GM21529 (cell line): ENCODE results near the gene UNC5B.
"Not testable (repeated sequence)": the region's sequence is repeated elsewhere in the genome, so short reads cannot be mapped to it uniquely, and the experiment has no call there.

Experiments used
- ATAC-seq: cut with Tn5 transposase; IDR thresholded peaks from one replicate; pipeline ENCODE4 v1.9.1; 2021; ENCODE audit not compliant: unreplicated experiment

The UNC5B gene

GRCh38 chr10:71266147-71266917, 54.0 kb downstream of the UNC5B start:
- no peak for ATAC-seq

DNA sequence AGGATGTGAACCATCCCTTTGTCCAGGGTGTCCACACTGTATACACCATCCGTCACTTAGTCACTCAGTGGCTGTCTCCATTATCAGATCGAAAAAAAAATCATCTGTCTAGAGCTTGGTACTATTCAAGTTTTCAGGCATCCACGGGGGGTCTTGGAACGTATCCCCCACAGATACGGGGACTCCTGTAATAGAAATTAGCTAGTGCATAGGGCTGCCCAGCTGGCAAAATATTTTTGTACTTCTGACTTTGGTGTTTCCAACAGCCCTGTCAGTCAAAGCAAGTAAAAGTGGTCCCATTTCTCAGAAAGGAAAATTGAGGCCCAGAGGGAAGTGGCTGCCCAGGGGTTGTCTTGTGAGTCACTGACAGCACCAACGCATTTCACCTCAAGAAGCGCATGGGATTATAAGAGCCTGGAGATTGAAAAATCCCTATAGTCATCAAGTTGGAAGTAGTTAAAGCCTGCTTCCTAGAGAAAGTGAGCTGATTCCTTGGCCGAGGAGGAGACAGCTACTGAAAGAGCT, 54.6 kb downstream of the UNC5B start:
- ATAC-seq: no peak

DNA sequence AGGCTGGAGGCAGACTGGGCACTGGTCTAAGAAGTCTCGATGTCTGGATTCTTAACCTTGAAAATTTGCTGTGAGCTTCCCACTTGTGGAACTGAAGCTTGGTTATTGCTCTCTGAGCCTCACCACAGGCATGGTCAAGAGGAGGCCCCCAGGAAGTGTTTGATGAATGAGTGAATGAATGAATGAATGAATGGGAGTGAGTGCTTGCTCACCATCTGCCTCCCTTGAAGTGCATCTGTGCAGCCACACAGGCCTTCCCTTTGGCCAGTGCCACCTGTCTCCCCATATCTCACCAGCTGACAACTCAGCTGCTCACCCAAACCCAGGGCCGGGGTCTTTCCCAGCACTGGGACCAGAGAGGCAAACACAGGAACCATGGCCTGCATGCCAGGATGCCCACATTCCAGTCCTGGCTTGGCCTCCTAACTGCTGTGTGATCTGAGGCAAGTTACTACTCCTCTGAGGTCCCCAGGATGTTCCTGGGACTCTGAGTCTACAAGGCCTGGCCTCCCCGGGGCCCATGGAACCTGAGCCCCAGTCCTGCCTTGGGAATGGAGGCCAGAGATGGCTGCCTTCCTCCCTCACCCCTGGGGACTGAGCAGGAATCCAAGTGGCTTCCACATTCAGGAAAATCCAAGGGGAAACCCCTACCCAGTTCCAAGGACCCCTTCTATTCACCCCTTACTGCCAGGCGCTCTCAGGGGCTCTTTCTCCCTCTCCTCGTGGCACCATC, 55.3 kb downstream of the UNC5B start:
- ATAC-seq: no peak

GRCh38 chr10:71268247-71268691, 55.9 kb downstream of the UNC5B start:
- ATAC-seq: no peak

DNA sequence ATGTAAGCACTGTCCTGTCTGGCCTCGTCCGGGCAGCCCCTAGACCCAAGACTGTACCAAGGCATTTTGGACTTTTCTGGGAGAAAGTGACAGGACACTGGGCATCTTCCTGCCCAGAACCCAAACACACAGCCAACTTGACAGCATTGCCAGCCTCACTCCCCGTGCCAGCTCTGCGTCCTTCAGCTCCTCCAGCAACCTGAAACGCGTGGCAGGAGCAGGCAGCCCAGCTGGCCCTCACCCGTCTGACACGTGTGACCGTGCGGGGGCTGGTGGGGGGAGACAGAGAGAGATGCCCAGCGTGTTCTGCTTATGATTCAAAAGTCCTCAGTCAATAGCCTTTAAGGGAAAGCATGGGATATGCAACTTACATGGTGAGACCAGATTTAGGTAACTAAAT, 56.4 kb downstream of the UNC5B start:
- no peak for ATAC-seq

DNA sequence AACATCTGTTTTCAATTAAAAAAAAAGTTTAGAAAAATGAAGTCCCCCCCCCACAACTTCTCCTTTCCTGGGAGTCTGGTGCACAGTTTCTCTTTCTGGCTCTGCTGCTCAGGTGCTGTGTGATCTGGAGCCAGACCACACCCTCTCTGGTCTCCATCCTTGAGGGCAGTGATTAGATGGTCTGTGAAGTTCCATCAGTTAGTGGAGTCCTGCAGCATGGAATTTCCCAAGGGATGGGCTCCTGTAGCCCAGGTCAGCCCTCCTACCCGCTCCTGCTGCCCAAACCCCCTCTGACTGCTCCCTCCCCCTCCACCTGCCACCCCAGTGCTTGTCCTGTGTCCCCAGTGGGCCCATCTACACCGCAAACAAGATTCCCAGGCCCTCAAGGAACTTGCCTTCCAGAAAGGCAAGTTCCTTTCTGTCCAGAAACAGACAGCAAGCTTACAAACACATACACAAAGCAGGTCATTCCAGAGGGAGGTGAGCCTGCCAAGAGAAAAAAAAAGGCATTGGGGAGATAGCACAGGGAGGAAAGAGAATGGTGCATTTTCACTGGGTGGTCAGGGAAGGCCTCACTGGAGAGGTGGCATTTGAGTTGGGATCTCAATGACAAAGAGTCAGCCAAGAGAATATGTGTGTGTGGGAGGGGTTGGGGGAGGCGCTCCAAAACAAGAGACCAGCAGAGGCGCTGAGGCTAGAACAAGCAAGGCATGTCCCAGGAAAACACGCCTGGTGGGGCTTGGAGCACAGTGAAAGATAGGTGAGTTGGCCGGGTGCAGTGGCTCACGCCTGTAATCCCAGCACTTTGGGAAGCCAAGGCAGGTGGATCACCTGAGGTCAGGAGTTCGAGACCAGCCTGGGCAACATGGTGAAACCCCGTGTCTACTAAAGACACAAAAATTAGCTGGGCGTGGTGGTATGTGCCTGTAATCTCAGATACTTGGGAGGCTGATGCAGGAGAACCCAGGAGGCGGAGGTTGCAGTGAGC, 57.2 kb downstream of the UNC5B start:
- no peak for ATAC-seq

DNA sequence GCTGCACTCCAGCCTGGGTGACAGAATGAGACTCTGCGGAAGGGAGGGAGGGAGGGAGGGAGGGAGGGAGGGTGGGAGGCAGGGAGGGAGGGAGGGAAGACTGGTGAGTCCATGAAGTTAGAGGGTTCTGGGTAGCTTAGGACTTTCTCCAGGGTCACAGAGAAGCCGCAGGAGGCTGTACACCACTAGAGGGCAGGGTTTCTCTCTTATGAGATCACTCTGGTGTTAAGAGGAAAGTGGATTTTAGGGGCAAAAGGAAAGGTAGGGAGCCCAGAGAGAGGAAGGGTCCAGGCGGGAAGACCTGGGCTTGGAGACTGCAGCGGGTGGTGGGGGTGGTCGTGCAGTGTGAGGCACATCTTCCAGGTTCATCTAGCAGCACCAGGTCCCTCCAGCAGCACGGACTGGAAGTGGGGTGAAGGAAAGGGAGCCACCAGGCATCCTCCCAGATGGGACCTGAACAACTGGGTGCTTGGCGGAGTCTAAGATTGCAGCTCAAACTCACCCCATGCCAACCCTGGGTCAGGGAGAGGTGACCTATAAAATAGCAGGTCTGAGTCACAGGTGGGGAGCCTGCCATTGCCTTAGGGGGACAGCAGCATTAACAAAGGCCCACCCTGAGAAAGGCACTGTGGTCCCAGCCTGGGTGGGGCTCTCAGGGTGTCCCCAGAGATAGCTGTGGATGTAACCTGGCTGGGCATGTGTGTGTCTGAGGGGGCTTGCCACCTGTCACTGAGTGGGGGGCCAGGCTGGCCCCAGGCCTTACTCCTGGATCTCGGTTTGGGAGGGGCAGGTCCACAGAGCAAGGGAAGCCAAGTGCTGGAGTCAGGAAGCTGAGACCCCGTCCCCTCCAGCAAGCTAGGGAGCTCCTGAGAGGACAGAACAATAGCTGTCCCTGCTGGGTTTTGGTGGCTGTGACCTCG, 58.2 kb downstream of the UNC5B start:
- ATAC-seq: no peak

GRCh38 chr10:71271662-71272055, 59.3 kb downstream of the UNC5B start:
- ATAC-seq: no peak

DNA sequence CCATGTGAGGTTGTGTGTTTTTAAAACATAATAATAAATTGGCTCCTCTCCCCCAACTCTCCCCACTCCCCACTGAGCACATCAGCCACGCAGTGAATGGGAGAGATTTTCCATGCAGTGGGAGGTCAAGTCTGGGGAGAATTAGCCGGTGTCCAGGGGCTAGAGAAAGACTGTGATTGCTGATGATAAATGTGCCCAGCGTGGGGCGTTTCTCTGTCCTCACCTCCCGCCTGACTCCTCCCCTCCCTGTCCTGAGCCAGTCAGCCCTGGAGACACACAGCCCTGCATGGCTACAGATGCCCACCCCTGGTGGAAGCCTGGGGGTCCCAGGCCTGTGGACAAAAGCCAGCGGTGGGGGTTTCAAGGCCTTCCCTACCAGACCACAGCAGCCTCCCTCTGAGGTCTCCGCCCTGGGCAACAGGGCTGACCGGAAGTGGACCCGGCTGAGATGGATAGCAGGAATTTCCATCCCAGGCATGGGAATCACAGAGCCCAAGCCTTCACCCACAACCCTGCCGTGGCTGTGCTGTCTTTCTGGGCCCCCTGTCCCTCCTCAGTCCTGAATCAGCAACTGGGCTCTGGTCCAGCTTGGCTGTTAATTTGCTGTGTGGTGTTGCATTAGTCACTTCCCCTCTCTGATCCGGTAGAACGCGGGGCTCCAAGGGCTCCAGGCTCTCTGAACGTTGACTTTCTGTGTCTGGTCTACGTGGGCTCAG, 59.8 kb downstream of the UNC5B start:
- no peak for ATAC-seq

- ATAC-seq: not testable (repeated sequence)
Observed at GRCh38 chr10:71272974-71273373, 60.6 kb downstream of the UNC5B start.

GRCh38 chr10:71273506-71273905, 61.1 kb downstream of the UNC5B start:
- ATAC-seq: no peak

- ATAC-seq: no peak
Observed at GRCh38 chr10:71274901-71275796, 62.8 kb downstream of the UNC5B start.

- ATAC-seq: no peak
Observed at GRCh38 chr10:71276873-71277272, 64.5 kb downstream of the UNC5B start.

GRCh38 chr10:71277914-71278665, 65.7 kb downstream of the UNC5B start:
- no peak for ATAC-seq

DNA sequence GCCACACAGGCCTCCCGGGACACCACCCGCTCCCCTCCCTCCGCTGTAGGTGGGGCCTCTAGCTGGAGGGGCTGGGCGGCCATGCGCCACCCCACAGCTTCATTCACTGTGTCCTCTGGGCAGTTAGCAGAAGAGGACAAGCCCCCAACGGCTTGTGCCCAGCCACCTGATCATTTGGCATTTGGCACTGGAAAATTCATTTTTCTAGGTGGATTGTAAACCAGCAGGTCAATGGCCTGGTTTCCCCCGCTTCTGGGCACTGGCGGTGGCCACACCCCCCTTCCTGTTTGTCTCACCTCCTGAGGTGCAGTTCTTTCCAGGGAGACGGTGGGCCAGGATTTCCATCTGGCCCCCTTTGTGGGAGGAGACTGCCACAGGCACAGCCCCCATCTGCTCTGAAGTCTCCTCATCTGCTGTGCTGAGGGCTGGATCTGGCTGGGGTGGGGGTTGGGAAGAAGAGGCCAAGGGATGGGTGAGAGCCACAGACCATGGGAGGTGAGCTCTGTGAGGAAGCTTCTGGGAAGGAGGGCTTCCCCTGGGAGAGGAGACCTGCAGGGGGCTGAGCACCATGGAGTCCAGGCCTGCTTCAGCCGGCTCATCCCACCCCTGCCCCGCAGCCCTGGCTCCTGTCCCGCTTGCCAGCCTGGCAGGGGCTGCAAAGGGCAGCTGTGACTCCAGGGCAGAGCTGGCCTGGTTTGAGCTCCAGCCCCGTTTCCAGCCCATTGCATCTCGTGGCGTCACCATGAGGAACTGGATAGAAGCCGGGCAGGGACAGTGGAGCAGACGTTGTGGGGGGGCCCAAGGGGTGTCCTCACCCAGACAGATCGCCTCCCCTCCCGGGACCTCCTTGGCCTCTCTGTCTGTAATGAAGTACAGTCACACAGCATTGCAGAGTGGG, 66.6 kb downstream of the UNC5B start:
- no peak for ATAC-seq

DNA sequence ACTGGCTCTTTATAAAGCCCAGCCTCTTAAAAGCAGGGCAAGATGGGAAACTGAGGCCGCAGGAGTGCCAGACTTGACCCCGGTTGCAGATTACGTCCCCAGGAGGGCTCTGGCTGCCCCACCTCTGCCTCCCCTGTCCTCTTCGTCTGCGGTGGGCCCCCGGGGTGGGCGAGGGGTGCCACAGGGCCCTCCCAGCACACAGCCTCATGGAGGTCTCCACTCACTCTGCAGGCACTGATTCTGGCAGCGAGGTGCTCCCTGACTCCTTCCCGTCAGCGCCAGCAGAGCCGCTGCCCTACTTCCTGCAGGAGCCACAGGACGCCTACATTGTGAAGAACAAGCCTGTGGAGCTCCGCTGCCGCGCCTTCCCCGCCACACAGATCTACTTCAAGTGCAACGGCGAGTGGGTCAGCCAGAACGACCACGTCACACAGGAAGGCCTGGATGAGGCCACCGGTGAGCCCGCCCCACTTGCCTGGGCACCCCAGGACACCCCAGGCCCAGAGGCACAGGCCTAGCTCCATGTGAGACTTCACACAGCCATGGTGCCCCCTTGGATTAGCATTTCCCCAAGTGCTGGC, 67.3 kb downstream of the UNC5B start:
- no peak for ATAC-seq
